GM21528 (cell line): ENCODE results near the gene APBB1.

Source experiments
- ATAC-seq: cut with Tn5 transposase; IDR thresholded peaks from one replicate; pipeline ENCODE4 v1.9.1; 2021; ENCODE audit warnings: mild to moderate bottlenecking, moderate library complexity; ENCODE audit not compliant: unreplicated experiment, low FRiP score

APBB1 gene

DNA sequence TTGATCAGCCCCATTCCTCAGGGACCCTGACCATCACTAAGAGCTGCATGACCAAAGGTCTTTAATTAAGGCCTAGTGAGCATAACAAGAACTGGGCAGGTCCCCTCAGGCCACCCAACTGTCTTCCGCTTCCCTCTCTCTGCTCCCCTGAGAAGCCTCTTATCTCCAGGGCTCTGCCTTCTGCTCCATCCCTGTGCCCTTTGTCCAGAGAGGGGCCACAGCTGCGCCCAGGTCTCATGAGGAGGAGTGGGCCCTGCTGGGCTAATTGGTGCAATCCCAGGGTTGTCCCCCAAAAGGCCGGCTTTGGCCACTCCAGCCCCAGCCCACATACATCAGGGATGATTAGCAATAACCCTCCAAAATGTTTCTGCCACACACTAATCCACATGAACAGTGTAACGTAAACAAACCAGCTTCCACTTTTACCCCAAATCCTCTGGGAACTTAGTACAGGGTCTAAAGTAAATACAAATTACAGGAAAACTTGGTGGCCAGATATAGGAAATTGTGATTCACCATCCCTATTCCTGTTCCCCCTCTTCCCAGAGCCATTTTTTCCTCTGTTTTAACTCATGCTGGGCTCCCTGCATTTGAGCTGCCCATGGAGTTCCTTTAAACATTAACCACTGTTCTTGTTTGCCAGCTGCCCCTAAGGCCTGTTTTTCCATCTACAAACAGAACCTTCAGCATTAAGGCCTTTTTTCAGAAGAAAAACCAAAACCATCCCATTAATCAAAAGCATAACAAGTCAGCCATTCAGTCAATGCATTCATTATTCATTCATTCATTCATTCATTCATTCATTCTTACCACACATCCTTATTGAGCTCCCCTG lies 64.0 kb downstream of the APBB1 start:
- no peak for ATAC-seq

DNA sequence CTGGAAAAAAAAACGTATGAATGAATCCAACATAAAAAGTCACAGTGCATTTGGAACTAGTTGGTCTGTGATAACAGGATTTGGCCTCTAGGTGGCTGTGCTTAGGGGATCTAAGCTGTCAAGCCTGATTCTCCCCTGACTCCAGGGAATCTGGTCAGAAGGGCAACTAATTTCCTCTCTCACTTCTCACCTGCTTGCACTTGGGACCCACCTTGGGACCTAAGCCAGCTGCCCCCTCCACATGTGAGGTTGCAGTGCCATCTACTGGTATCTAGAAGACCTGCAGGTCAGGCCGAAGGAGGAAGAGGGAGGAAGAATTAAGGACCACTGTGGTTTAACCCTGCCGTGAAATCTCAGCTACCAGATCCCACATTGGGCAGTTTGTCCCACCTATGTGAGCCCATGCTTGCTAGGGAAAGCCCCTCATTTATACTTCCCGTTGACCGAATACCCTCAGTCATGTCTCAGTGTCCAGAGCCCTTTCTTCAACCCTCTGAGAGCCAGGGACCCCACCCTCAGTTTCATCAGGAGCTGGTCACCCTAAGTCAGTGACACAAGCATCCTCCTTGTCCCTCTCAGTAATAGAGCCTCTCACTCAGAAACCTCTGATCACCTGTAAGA lies 65.4 kb downstream of the APBB1 start:
- peak; percentile 76 for ATAC-seq

DNA sequence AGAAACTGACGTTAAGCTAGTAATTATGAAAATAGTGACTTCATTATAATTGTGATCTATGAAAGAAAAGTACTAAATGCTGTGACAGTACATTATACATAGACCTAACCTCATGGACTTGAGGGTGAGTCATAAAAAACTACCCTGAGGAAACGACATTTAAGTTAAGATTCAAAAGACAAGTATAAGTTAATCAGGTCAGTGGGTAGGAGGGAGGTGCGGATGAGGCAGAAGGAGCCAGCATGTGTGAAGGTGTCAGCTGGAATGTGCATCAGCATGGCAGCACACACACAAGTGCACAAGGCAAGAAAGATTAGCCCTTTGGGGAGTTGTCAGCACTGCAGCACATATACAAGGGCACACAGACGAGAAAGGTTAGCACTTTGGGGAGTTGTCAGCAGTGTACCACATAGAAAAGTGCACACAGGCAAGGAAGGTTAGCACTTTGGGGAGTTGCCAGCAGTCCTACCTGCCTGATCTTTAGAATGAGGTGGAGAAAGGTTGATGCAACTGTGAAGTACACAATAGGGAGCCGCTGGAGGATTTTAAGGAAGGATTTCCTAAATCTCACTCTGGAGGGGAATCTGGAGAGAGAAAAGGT lies 67.0 kb downstream of the APBB1 start:
- no peak for ATAC-seq

DNA sequence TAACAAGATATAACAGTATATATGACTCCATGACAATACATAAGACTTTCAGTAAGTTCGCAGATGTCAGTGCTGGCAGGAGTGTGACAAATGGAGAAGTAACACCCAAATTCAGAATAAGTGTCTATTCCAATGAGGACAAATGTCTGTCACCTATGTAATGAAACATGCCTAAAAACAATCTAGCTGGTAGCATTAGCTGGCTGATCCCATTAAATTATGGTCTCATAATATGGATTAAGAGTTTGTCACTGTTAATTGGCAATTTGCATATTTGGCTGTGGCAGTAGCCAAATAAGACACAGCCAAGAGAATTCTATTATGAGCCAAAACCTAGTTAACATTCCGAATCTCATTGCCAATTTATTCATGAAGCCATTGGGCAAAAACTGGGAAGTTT lies 68.4 kb downstream of the APBB1 start:
- no peak for ATAC-seq

DNA sequence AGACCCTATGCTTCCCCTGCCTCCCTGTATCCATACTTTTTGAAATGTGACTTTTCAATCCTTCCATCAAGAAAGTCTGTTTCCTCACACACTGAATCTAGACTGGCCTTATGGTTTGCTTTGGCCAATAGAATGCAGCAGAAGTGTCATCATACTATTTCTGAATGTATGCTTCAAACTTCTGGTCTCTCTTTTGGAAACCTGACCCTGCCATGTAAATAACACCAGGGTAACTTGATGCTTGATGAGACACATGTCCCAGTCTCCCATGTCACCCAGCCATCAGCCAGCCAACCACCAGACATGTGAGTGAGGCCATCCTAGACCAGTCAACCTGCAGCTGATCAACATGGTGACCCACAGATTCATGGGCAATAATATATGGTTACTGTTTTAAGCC lies 68.9 kb downstream of the APBB1 start:
- no peak for ATAC-seq

DNA sequence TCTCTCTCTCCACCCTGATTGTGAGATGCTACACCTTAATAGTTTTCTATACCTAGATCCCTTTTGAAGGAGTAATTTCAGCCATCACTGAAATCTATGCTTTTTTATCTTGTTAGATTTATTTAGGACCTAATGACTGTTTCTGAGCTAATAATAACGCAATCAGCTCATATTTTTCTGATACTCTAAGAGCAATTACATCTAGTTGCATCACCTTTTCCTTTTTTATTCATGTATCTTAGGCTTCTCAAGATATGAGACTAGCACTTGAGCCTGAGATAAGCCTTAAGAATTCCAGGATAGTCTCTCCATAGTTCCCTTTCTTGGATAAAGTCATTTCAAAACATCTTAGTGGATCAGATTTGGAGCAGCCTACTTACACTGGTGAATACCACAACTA lies 73.5 kb downstream of the APBB1 start:
- ATAC-seq, result no peak
